ENCODE measurements around the gene RANBP3L.

DNA sequence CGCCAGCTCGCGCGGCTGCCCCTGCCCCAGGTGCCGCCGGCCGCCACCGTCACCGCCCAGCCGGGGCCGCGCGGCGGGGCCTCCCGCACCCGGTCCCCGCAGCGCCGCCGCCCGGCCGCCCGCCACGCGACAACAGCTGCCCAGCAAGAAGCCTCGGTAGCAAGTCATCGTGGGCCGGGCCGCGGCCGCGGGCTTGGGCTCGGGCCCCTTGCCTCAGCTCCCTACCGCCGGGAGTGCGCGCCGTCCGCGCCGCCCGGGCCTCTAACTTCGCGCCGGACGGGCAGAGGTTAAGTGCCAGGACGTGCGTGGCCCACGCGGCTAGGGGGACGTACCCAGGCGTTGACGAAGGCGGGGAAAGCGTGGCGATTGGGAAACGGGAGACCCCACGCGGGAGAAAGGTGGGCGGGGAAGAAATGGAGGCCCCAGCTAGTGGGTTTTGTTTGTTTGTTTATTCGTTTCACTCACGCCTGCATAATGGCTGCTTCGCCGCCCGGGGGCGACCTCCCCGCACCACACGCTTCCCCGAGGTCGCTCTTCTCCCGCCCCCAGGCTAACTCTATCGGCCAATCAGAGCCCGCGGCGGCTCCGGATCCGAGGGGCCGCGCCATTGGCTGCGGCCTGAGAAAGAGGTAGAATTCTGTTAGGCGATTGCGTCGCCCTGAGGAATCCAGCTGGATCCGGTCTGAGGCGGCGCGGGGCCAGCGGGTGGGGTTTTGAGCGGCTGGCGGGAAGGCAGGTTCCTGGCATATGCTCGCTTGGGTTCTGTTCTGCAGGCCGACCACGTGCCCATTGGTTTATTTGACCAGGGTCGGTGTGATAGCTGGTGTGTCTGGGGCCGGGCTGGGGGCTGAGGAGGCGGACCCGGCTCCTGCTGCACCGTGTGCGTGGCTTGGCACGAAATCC lies 59.8 kb downstream of the RANBP3L start, which contains the start of gene NADK2:
- TF ChIP-seq YY1 (IDR thresholded peaks at IDR 0.05; ENCODE audit: insufficient read depth, insufficient read length) (no peak), ZNF274 (IDR thresholded peaks at IDR 0.05; ENCODE audit: low read depth, low read length) (no peak), SUZ12 (IDR thresholded peaks at IDR 0.05; ENCODE audit: extremely low read depth, insufficient read depth, insufficient read length) (no peak)
